ENCODE measurements around the gene KLK8. TPM values are rescaled to one million over a fixed set of nuclear protein-coding genes. Genes with fewer than 3 reads are reported as not detected.

The KLK8 gene
- polyA plus RNA-seq, 3 donors, result not detected

- no peaks in the 10 kb centered on the region for H3K36me3 ChIP-seq (replicated peaks in 1 of 2; ENCODE audit: control insufficient read depth in 1 of 2, insufficient read depth in 2 of 2, low read length in 2 of 2)
- no peak for DNase-seq
- Mint-ChIP-seq H3K27ac (no peak overlapping the region), H3K4me1 (peaks cover 4% of the 10 kb centered on the region), H3K36me3 (no peaks in the 10 kb centered on the region), H3K9me3 (peaks cover 4 to 19% (median 13%) of the 10 kb centered on the region in 7 donors), H3K4me3 (no peak overlapping the region), H3K27me3 (ENCODE audit: low read depth in 3 of 3) (peaks cover 10 to 45% (median 31%) of the 10 kb centered on the region in 3 donors)
- no peaks in the 10 kb centered on the region for H3K4me1 ChIP-seq (ENCODE audit: control insufficient read depth in 1 of 2, insufficient read depth in 2 of 2, low read length in 2 of 2)
- H2AFZ ChIP-seq (ENCODE audit: insufficient read depth, low read depth, low read length, poor library complexity, severe bottlenecking), result no peak overlapping the region
- no peaks in the 10 kb centered on the region for H3K79me2 ChIP-seq (ENCODE audit: insufficient read depth, low read length)
- intact Hi-C loops (cut with micrococcal nuclease), result no loop called here
- TF ChIP-seq CTCF (IDR thresholded peaks at IDR 0.05), result no peak
- no peak overlapping the region for H3K27ac ChIP-seq (ENCODE audit: low read depth in 1 of 2, low read length in 2 of 2)
- no peak overlapping the region for H3K9ac ChIP-seq (ENCODE audit: insufficient read depth, low read length, poor library complexity, severe bottlenecking)
- no peaks in the 10 kb centered on the region for H4K20me1 ChIP-seq (ENCODE audit: insufficient read depth, low read length)
- H3K9me3 ChIP-seq (replicated peaks in 1 of 2; ENCODE audit: control insufficient read depth in 1 of 2, insufficient read depth in 1 of 2, low read length in 2 of 2), result peaks cover 5 to 9% of the 10 kb centered on the region in 2 donors
- peaks cover 0 to 5% of the 10 kb centered on the region in 2 donors for H3K27me3 ChIP-seq (ENCODE audit: control insufficient read depth in 2 of 2, insufficient read depth in 2 of 2, low read length in 2 of 2)
- 88% methylated on average over 4 of the region's 4 CpGs for WGBS (ENCODE audit: insufficient coverage)
- no peak overlapping the region for H3K4me3 ChIP-seq (replicated peaks in 1 of 3; ENCODE audit: low read depth in 2 of 3, low read length in 3 of 3)
- no peak overlapping the region for H3K4me2 ChIP-seq (replicated peaks; ENCODE audit: extremely low read depth, low read length, poor library complexity, severe bottlenecking)
Observed at GRCh38 chr19:50998686-50999085, 2.7 kb downstream of the KLK8 start.

GRCh38 chr19:50998061-50998460 is 3.3 kb downstream of the KLK8 start:
- Histone ChIP-seq H3K4me2 (replicated peaks; ENCODE audit: extremely low read depth, low read length, poor library complexity, severe bottlenecking) (no peak overlapping the region), H4K20me1 (ENCODE audit: insufficient read depth, low read length) (no peaks in the 10 kb centered on the region), H3K9ac (ENCODE audit: insufficient read depth, low read length, poor library complexity, severe bottlenecking) (no peak overlapping the region), H3K4me1 (ENCODE audit: control insufficient read depth in 1 of 2, insufficient read depth in 2 of 2, low read length in 2 of 2) (no peaks in the 10 kb centered on the region), H3K36me3 (replicated peaks in 1 of 2; ENCODE audit: control insufficient read depth in 1 of 2, insufficient read depth in 2 of 2, low read length in 2 of 2) (no peaks in the 10 kb centered on the region), H3K79me2 (ENCODE audit: insufficient read depth, low read length) (no peaks in the 10 kb centered on the region), H3K4me3 (replicated peaks in 1 of 3; ENCODE audit: low read depth in 2 of 3, low read length in 3 of 3) (no peak overlapping the region), H2AFZ (ENCODE audit: insufficient read depth, low read depth, low read length, poor library complexity, severe bottlenecking) (no peak overlapping the region), H3K27me3 (ENCODE audit: control insufficient read depth in 2 of 2, insufficient read depth in 2 of 2, low read length in 2 of 2) (peaks cover 0 to 5% of the 10 kb centered on the region in 2 donors), H3K9me3 (replicated peaks in 1 of 2; ENCODE audit: control insufficient read depth in 1 of 2, insufficient read depth in 1 of 2, low read length in 2 of 2) (peaks cover 5 to 9% of the 10 kb centered on the region in 2 donors), H3K27ac (ENCODE audit: low read depth in 1 of 2, low read length in 2 of 2) (no peak overlapping the region)
- Mint-ChIP-seq H3K4me1 (peaks cover 4% of the 10 kb centered on the region), H3K9me3 (peaks cover 4 to 19% (median 13%) of the 10 kb centered on the region in 7 donors), H3K27ac (no peak overlapping the region), H3K27me3 (ENCODE audit: low read depth in 3 of 3) (peaks cover 10 to 40% (median 31%) of the 10 kb centered on the region in 3 donors), H3K4me3 (no peak overlapping the region), H3K36me3 (no peaks in the 10 kb centered on the region)
- TF ChIP-seq CTCF (IDR thresholded peaks at IDR 0.05), result no peak
- intact Hi-C loops (cut with micrococcal nuclease), result no loop called here
- WGBS (ENCODE audit: insufficient coverage), result 50% methylated on average over 2 of the region's 5 CpGs
- no peak for DNase-seq
